ENCODE measurements around the gene USP19.

Gene USP19

DNA sequence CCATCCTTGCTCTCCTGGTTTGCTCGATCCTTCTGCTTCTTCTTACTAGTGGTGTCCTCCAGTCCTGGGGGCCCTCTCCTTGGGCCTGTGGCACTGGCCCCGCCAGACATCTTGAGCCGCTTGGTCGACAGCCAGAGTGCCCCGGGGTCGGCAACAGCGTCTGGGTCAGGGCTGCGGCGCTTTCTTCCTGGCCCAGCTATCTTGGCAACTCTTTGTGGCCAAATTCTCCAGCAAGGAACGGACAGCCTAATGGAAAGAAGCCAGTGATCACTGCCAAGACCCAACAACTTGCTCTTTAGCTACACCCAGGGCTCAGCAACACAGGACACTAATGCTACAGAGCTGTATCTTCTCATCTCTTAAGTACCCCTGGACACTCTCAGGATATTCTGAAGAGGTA, 1.6 kb downstream of the USP19 start:
- Histone ChIP-seq H3K4me2 (ENCODE audit: low read depth, low read length) (peak overlapping the region; percentile 99; the same call in 1 of the 2 replicates), H3K9ac (ENCODE audit: low read length) (no peak overlapping the region), H3K36me3 (replicated peaks; ENCODE audit: insufficient read depth, low read length) (0 out of 2 replicates have a peak, but pooled peaks cover 3% of the 10 kb centered on the region), H2AFZ (ENCODE audit: low read length) (no peak overlapping the region), H4K20me1 (ENCODE audit: insufficient read depth, low read length) (no peaks in the 10 kb centered on the region), H3K9me3 (replicated peaks; ENCODE audit: insufficient read depth, low read length) (no peaks in the 10 kb centered on the region), H3K4me1 (ENCODE audit: low read length) (peaks cover 8% of the 10 kb centered on the region), H3K4me3 (ENCODE audit: low read length) (no peak overlapping the region), H3K79me2 (ENCODE audit: low read length) (peaks cover 24% of the 10 kb centered on the region), H3K27me3 (replicated peaks; ENCODE audit: insufficient read depth, low read length) (no peaks in the 10 kb centered on the region), H3K9me2 (replicated peaks; ENCODE audit: insufficient read depth, low read length) (no peaks in the 10 kb centered on the region), H3K27ac (ENCODE audit: low read length) (no peak overlapping the region), H3F3A (ENCODE audit: insufficient read depth, low read length) (peaks cover 12% of the 10 kb centered on the region)
- TF ChIP-seq, protein P1, sequence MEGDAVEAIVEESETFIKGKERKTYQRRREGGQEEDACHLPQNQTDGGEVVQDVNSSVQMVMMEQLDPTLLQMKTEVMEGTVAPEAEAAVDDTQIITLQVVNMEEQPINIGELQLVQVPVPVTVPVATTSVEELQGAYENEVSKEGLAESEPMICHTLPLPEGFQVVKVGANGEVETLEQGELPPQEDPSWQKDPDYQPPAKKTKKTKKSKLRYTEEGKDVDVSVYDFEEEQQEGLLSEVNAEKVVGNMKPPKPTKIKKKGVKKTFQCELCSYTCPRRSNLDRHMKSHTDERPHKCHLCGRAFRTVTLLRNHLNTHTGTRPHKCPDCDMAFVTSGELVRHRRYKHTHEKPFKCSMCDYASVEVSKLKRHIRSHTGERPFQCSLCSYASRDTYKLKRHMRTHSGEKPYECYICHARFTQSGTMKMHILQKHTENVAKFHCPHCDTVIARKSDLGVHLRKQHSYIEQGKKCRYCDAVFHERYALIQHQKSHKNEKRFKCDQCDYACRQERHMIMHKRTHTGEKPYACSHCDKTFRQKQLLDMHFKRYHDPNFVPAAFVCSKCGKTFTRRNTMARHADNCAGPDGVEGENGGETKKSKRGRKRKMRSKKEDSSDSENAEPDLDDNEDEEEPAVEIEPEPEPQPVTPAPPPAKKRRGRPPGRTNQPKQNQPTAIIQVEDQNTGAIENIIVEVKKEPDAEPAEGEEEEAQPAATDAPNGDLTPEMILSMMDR (IDR thresholded peaks at IDR 0.05; ENCODE audit: low read length): no peak
- TF ChIP-seq EZH2 (optimal IDR thresholded peaks at IDR 0.05; ENCODE audit: low read depth, low read length) (no peak), EZH2phosphoT487 (IDR thresholded peaks at IDR 0.05; ENCODE audit: low read length) (no peak)
- no peak for DNase-seq

- Histone ChIP-seq H3K36me3 (replicated peaks; ENCODE audit: insufficient read depth, low read length) (peaks cover 8% of the 10 kb centered on the region; the same call in 1 of the 2 replicates), H3F3A (ENCODE audit: insufficient read depth, low read length) (no peaks in the 10 kb centered on the region), H4K20me1 (ENCODE audit: insufficient read depth, low read length) (no peaks in the 10 kb centered on the region), H3K4me3 (ENCODE audit: low read length) (no peak overlapping the region), H3K9me2 (replicated peaks; ENCODE audit: insufficient read depth, low read length) (no peaks in the 10 kb centered on the region), H3K27me3 (replicated peaks; ENCODE audit: insufficient read depth, low read length) (no peaks in the 10 kb centered on the region), H3K4me1 (ENCODE audit: low read length) (no peaks in the 10 kb centered on the region), H3K27ac (ENCODE audit: low read length) (no peak overlapping the region), H3K4me2 (ENCODE audit: low read depth, low read length) (no peak overlapping the region), H3K9ac (ENCODE audit: low read length) (no peak overlapping the region), H3K79me2 (ENCODE audit: low read length) (no peaks in the 10 kb centered on the region), H2AFZ (ENCODE audit: low read length) (no peak overlapping the region), H3K9me3 (replicated peaks; ENCODE audit: insufficient read depth, low read length) (no peaks in the 10 kb centered on the region)
- no peak for DNase-seq
- TF ChIP-seq, protein P1 (IDR thresholded peaks at IDR 0.05; ENCODE audit: low read length): no peak
- TF ChIP-seq EZH2 (optimal IDR thresholded peaks at IDR 0.05; ENCODE audit: low read depth, low read length) (no peak), EZH2phosphoT487 (IDR thresholded peaks at IDR 0.05; ENCODE audit: low read length) (no peak)
Measured at GRCh38 chr3:49112262-49112661, 8.4 kb downstream of the USP19 start.

- H3K4me1 ChIP-seq (ENCODE audit: low read length): no peaks in the 10 kb centered on the region
- no peaks in the 10 kb centered on the region for H4K20me1 ChIP-seq (ENCODE audit: insufficient read depth, low read length)
- peaks cover 8% of the 10 kb centered on the region; the same call in 1 of the 2 replicates for H3K36me3 ChIP-seq (replicated peaks; ENCODE audit: insufficient read depth, low read length)
- H3K9me2 ChIP-seq (replicated peaks; ENCODE audit: insufficient read depth, low read length): no peaks in the 10 kb centered on the region
- H3K4me3 ChIP-seq (ENCODE audit: low read length): no peak overlapping the region
- H3K79me2 ChIP-seq (ENCODE audit: low read length): no peaks in the 10 kb centered on the region
- DNase-seq: no peak
- H2AFZ ChIP-seq (ENCODE audit: low read length): no peak overlapping the region
- H3K27ac ChIP-seq (ENCODE audit: low read length): no peak overlapping the region
- H3K27me3 ChIP-seq (replicated peaks; ENCODE audit: insufficient read depth, low read length): no peaks in the 10 kb centered on the region
- TF ChIP-seq, protein P1 (IDR thresholded peaks at IDR 0.05; ENCODE audit: low read length): no peak
- TF ChIP-seq EZH2 (optimal IDR thresholded peaks at IDR 0.05; ENCODE audit: low read depth, low read length): no peak
- TF ChIP-seq EZH2phosphoT487 (IDR thresholded peaks at IDR 0.05; ENCODE audit: low read length): no peak
- no peaks in the 10 kb centered on the region for H3F3A ChIP-seq (ENCODE audit: insufficient read depth, low read length)
- no peak overlapping the region for H3K4me2 ChIP-seq (ENCODE audit: low read depth, low read length)
- no peaks in the 10 kb centered on the region for H3K9me3 ChIP-seq (replicated peaks; ENCODE audit: insufficient read depth, low read length)
- H3K9ac ChIP-seq (ENCODE audit: low read length): no peak overlapping the region
Measured at GRCh38 chr3:49111347-49111746, 9.3 kb downstream of the USP19 start.

All from MM.1S (cell line).